GM19328 (cell line): Measurements from ENCODE around the gene SHMT2.
"Not testable (repeated sequence)": the region's sequence is repeated elsewhere in the genome, so short reads cannot be mapped to it uniquely, and the experiment has no call there.

ENCODE experiments used
- ATAC-seq: cut with Tn5 transposase; IDR thresholded peaks from one replicate; pipeline ENCODE4 v1.9.1; 2021; ENCODE audit warnings: mild to moderate bottlenecking, moderate library complexity; ENCODE audit not compliant: unreplicated experiment

SHMT2 gene

GRCh38 chr12:57261428-57261865 lies 31.9 kb downstream of the SHMT2 start:
- no peak for ATAC-seq

- ATAC-seq: no peak
These were observed 32.8 kb downstream of the SHMT2 start for GRCh38 chr12:57262126-57262822.

GRCh38 chr12:57263096-57263495 lies 33.6 kb downstream of the SHMT2 start:
- ATAC-seq: no peak

- ATAC-seq: no peak
These were observed 37.2 kb downstream of the SHMT2 start for GRCh38 chr12:57266681-57267080.

- ATAC-seq: no peak
These were observed 38.8 kb downstream of the SHMT2 start for GRCh38 chr12:57268264-57268663.

- ATAC-seq: no peak
These were observed 41.5 kb downstream of the SHMT2 start for GRCh38 chr12:57270966-57271470.

GRCh38 chr12:57272337-57273151 lies 43.0 kb downstream of the SHMT2 start:
- no peak for ATAC-seq

- ATAC-seq: no peak
These were observed 44.0 kb downstream of the SHMT2 start for GRCh38 chr12:57273516-57273915.

GRCh38 chr12:57276233-57276632 lies 46.7 kb downstream of the SHMT2 start:
- not testable (repeated sequence) for ATAC-seq

GRCh38 chr12:57276935-57277563 lies 47.5 kb downstream of the SHMT2 start:
- no peak for ATAC-seq

GRCh38 chr12:57278465-57279381 lies 49.2 kb downstream of the SHMT2 start:
- ATAC-seq: no peak

GRCh38 chr12:57280211-57281062 lies 50.9 kb downstream of the SHMT2 start:
- ATAC-seq: peak; percentile 78

GRCh38 chr12:57282073-57282472 lies 52.6 kb downstream of the SHMT2 start:
- not testable (repeated sequence) for ATAC-seq
